ENCODE results near the gene PRDX5.

PRDX5 gene

DNA sequence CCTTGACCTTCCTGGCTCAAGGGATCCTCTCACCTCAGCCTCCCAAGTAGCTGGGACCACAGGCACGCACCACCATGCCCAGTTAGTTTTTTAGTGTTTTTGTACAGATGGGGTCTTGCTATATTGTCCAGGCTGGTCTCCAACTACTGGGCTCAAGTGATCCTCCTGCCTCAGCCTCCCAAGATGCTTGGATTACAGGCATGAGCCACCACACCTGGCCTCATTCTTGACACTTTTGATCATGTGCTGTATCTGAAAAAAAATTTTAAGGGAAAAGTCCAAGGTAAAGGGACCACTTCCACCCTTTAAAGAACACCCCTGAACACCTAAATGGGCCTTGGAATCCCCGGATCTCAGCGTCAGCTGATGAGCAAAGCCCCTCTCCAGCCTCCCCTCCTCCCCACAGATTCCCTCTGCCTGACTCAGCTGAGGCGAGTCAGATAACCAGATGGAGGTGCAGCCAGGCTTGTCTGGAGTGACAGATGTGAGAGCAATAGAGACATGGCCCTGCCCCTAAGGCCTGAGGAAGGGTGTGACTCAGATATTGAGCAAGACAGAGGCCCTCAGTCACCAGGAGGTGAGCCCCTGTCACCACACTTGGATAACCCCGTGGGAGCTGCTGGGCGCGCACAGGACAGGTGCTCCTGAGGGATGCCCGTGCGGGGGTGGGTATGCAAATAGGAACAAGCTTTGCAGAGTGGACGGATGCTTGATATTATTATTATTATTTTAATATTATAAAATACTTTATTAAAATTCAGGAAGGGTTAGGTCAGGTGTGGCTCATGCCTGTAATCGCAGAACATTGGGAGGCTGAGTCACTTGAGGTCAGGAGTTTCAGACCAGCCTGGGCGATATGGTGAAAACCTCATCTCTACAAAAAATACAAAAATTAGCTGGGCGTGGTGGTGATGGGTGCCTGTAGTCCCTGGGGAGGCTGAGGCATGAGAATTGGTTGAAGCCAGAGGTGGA is 17.1 kb downstream of the PRDX5 start:
- H3K9me3 ChIP-seq (ENCODE audit: control insufficient read depth, insufficient read depth, low read length), result no peaks in the 10 kb centered on the region
- H3K9ac ChIP-seq (ENCODE audit: low read depth, low read length), result no peak overlapping the region
- H3K36me3 ChIP-seq (ENCODE audit: control insufficient read depth, insufficient read depth, low read length), result no peaks in the 10 kb centered on the region
- H3K4me3 ChIP-seq (ENCODE audit: low read depth, low read length), result no peak overlapping the region
- H3K4me1 ChIP-seq (ENCODE audit: control insufficient read depth, insufficient read depth, low read length), result peaks cover 4% of the 10 kb centered on the region
- no peak overlapping the region for H3K27ac ChIP-seq (ENCODE audit: low read depth, low read length)
- H3K27me3 ChIP-seq (ENCODE audit: control insufficient read depth, insufficient read depth, low read length), result no peaks in the 10 kb centered on the region

GRCh38 chr11:64337538-64338249 is 19.8 kb downstream of the PRDX5 start:
- peaks cover 5% of the 10 kb centered on the region; the same call in 1 of the 2 replicates for H3K4me1 ChIP-seq (ENCODE audit: control insufficient read depth, insufficient read depth, low read length)
- no peak overlapping the region for H3K9ac ChIP-seq (ENCODE audit: low read depth, low read length)
- no peak overlapping the region for H3K27ac ChIP-seq (ENCODE audit: low read depth, low read length)
- no peaks in the 10 kb centered on the region for H3K27me3 ChIP-seq (ENCODE audit: control insufficient read depth, insufficient read depth, low read length)
- no peak overlapping the region for H3K4me3 ChIP-seq (ENCODE audit: low read depth, low read length)
- H3K36me3 ChIP-seq (ENCODE audit: control insufficient read depth, insufficient read depth, low read length), result no peaks in the 10 kb centered on the region
- no peaks in the 10 kb centered on the region for H3K9me3 ChIP-seq (ENCODE audit: control insufficient read depth, insufficient read depth, low read length)

DNA sequence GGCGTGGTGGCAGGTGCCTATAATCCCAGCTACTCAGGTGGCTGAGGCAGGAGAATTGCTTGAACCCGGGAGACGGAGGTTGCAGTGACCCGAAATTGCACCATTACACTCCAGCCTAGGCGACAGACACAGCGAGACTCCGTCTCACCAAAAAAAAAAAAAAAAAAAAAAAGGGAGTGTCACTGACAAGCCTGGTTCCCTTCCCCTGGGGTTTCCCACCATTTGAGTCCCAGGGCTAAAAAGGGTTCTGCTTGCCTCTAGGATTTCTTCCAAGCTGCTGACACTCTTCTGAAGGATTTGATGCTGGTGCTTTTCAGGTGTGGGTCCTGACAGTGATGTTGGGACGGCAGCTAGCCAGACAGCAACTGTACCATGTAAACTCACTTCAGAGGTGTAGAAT is 20.8 kb downstream of the PRDX5 start:
- Histone ChIP-seq H3K4me3 (ENCODE audit: low read depth, low read length) (no peak overlapping the region), H3K4me1 (ENCODE audit: control insufficient read depth, insufficient read depth, low read length) (peaks cover 5% of the 10 kb centered on the region; the same call in 1 of the 2 replicates), H3K27me3 (ENCODE audit: control insufficient read depth, insufficient read depth, low read length) (no peaks in the 10 kb centered on the region), H3K36me3 (ENCODE audit: control insufficient read depth, insufficient read depth, low read length) (no peaks in the 10 kb centered on the region), H3K9me3 (ENCODE audit: control insufficient read depth, insufficient read depth, low read length) (no peaks in the 10 kb centered on the region), H3K9ac (ENCODE audit: low read depth, low read length) (no peak overlapping the region), H3K27ac (ENCODE audit: low read depth, low read length) (no peak overlapping the region)

DNA sequence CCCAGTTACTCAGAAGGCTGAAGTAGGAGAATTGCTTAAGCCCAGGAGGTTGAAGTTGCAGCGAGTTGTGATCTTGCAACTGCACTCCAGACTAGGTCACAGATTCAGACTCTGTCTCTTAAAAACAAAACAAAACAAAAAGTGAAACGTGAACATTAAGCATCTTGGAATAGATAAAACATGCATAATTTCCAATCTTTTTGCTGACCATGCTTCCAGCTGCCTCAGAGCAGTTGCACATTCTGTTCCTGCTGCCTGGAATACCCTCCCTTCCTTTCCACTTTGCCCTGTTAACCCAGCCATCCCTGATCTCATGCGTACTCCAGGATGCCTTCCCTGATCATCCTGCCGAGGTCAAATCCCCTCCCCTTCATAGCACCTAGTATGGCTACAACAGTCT is 21.4 kb downstream of the PRDX5 start:
- H3K9ac ChIP-seq (ENCODE audit: low read depth, low read length), result no peak overlapping the region
- peaks cover 5% of the 10 kb centered on the region; the same call in 1 of the 2 replicates for H3K4me1 ChIP-seq (ENCODE audit: control insufficient read depth, insufficient read depth, low read length)
- H3K4me3 ChIP-seq (ENCODE audit: low read depth, low read length), result no peak overlapping the region
- H3K36me3 ChIP-seq (ENCODE audit: control insufficient read depth, insufficient read depth, low read length), result no peaks in the 10 kb centered on the region
- no peaks in the 10 kb centered on the region for H3K27me3 ChIP-seq (ENCODE audit: control insufficient read depth, insufficient read depth, low read length)
- H3K27ac ChIP-seq (ENCODE audit: low read depth, low read length), result no peak overlapping the region
- H3K9me3 ChIP-seq (ENCODE audit: control insufficient read depth, insufficient read depth, low read length), result no peaks in the 10 kb centered on the region

DNA sequence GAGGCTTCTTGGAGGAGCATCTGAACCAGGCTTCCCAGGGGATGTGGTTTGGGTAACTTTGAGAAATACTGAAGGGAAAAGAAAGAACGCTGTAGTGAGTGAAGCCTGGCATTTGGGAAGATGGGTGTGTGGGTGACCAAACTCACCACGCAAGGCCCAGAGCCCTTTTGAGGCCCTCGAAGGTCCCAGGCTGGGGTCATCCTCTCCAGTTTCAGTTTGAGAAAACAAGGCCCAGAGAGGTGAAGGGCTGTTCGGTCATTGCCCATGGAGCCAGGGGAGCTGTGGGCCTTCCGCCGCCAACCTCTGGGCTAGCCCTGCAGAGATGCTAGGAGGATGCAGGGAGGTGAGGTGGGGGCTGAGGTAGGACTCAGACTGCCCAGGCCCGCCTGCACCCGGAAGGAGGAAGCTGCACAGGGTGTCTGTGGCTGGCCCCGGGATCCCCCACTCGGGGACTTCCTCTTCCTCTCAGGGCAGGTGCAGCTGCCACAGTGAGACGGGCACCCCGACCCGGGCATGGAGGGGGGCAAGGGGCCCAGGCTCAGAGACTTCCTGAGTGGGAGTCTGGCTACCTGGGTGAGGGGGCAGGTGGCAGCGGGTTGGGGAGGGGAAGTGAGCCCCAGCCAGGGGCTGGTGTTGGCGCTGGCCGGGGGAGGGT is 22.0 kb downstream of the PRDX5 start, which contains the start of gene CCDC88B:
TSS of gene CCDC88B (plus strand) at position 451 of the 655 bp plus-strand sequence. CDS start at position 514, 63 bp downstream.
- Histone ChIP-seq H3K27me3 (ENCODE audit: control insufficient read depth, insufficient read depth, low read length) (no peaks in the 10 kb centered on the region), H3K4me1 (ENCODE audit: control insufficient read depth, insufficient read depth, low read length) (peaks cover 5% of the 10 kb centered on the region; the same call in 1 of the 2 replicates)

DNA sequence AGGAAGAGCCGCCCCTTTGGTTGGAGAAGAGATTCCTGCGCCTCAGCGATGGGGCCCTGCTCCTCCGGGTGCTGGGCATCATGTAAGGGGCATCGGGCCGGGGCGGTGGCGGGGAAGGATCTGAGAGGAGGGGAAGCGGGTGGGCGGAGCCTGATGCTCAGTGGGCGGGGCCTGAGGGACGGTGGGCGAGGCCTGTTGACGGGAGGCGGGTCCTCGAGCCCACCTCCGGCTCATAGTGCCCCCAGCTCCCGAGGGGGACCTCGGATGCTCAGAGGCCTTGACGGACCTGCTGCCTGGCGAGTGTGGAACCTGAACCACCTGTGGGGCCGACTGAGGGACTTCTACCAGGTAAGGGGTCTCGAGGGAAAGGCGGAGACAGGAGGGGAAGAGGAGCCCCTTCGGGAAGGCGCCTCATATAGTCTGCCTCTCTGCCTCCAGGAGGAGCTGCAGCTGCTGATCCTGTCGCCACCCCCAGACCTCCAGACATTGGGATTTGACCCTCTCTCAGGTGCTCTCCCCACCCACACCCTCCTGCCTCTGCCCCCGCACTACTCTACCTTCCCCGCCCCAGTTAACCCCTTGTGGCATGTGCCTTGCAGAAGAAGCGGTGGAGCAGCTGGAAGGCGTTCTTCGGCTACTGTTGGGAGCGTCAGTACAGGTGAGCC is 22.9 kb downstream of the PRDX5 start:
- no peak overlapping the region for H3K27ac ChIP-seq (ENCODE audit: low read depth, low read length)
- no peak overlapping the region for H3K9ac ChIP-seq (ENCODE audit: low read depth, low read length)
- H3K4me3 ChIP-seq (ENCODE audit: low read depth, low read length), result peak overlapping the region; percentile 69
- peaks cover 5% of the 10 kb centered on the region; the same call in 1 of the 2 replicates for H3K4me1 ChIP-seq (ENCODE audit: control insufficient read depth, insufficient read depth, low read length)
- H3K27me3 ChIP-seq (ENCODE audit: control insufficient read depth, insufficient read depth, low read length), result no peaks in the 10 kb centered on the region
- H3K9me3 ChIP-seq (ENCODE audit: control insufficient read depth, insufficient read depth, low read length), result no peaks in the 10 kb centered on the region
- H3K36me3 ChIP-seq (ENCODE audit: control insufficient read depth, insufficient read depth, low read length), result no peaks in the 10 kb centered on the region

More for the DNA sequence above, 22.0 kb downstream of the PRDX5 start, which contains the start of gene CCDC88B:
- H3K27ac ChIP-seq (ENCODE audit: low read depth, low read length), result no peak within 1 kb of the TSS
- H3K36me3 ChIP-seq (ENCODE audit: control insufficient read depth, insufficient read depth, low read length), result no peaks in the 10 kb centered on the region
- H3K4me3 ChIP-seq (ENCODE audit: low read depth, low read length), result peak within 1 kb of the TSS; percentile 69
- no peak within 1 kb of the TSS for H3K9ac ChIP-seq (ENCODE audit: low read depth, low read length)
- H3K9me3 ChIP-seq (ENCODE audit: control insufficient read depth, insufficient read depth, low read length), result no peaks in the 10 kb centered on the region

DNA sequence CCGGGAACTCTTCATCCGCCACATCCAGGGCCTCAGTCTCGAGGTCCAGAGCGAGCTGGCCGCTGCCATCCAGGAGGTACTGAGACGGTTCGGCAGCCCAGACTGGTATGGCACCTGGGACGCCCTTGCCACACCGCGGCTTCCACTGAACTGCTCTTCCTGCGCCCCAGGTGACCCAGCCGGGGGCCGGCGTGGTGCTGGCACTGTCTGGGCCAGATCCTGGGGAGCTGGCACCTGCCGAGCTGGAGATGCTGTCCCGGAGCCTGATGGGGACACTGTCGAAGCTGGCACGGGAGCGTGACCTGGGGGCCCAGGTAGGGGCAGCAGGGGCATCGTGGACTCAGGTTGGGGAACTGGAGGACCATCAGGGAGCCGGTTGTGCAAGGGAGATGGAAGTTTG is 23.5 kb downstream of the PRDX5 start:
- H3K9me3 ChIP-seq (ENCODE audit: control insufficient read depth, insufficient read depth, low read length), result no peaks in the 10 kb centered on the region
- H3K36me3 ChIP-seq (ENCODE audit: control insufficient read depth, insufficient read depth, low read length), result no peaks in the 10 kb centered on the region
- H3K4me1 ChIP-seq (ENCODE audit: control insufficient read depth, insufficient read depth, low read length), result peaks cover 5% of the 10 kb centered on the region; the same call in 1 of the 2 replicates
- H3K9ac ChIP-seq (ENCODE audit: low read depth, low read length), result no peak overlapping the region
- H3K27ac ChIP-seq (ENCODE audit: low read depth, low read length), result no peak overlapping the region
- no peaks in the 10 kb centered on the region for H3K27me3 ChIP-seq (ENCODE audit: control insufficient read depth, insufficient read depth, low read length)
- peak overlapping the region; percentile 69; the same call in 1 of the 2 replicates for H3K4me3 ChIP-seq (ENCODE audit: low read depth, low read length)

GRCh38 chr11:64341851-64342791 is 24.2 kb downstream of the PRDX5 start:
- Histone ChIP-seq H3K27ac (ENCODE audit: low read depth, low read length) (peak overlapping the region; percentile 59), H3K9ac (ENCODE audit: low read depth, low read length) (no peak overlapping the region), H3K4me3 (ENCODE audit: low read depth, low read length) (peak overlapping the region; percentile 53), H3K9me3 (ENCODE audit: control insufficient read depth, insufficient read depth, low read length) (no peaks in the 10 kb centered on the region), H3K27me3 (ENCODE audit: control insufficient read depth, insufficient read depth, low read length) (no peaks in the 10 kb centered on the region), H3K4me1 (ENCODE audit: control insufficient read depth, insufficient read depth, low read length) (peaks cover 5% of the 10 kb centered on the region; the same call in 1 of the 2 replicates), H3K36me3 (ENCODE audit: control insufficient read depth, insufficient read depth, low read length) (no peaks in the 10 kb centered on the region)

GRCh38 chr11:64342869-64343745 is 25.2 kb downstream of the PRDX5 start:
- Histone ChIP-seq H3K9ac (ENCODE audit: low read depth, low read length) (no peak overlapping the region), H3K4me3 (ENCODE audit: low read depth, low read length) (peak overlapping the region; percentile 53; the same call in 1 of the 2 replicates), H3K36me3 (ENCODE audit: control insufficient read depth, insufficient read depth, low read length) (no peaks in the 10 kb centered on the region), H3K27me3 (ENCODE audit: control insufficient read depth, insufficient read depth, low read length) (no peaks in the 10 kb centered on the region), H3K9me3 (ENCODE audit: control insufficient read depth, insufficient read depth, low read length) (no peaks in the 10 kb centered on the region), H3K27ac (ENCODE audit: low read depth, low read length) (no peak overlapping the region), H3K4me1 (ENCODE audit: control insufficient read depth, insufficient read depth, low read length) (peaks cover 5% of the 10 kb centered on the region; the same call in 1 of the 2 replicates)
